GM18502 (cell line): ENCODE data around the gene ACADM.
A peak's percentile ranks its signal among the peaks of the same experiment; 100 is the strongest.
"Not testable (repeated sequence)": the region's sequence is repeated elsewhere in the genome, so short reads cannot be mapped to it uniquely, and the experiment has no call there.

Experiments
- ATAC-seq: cut with Tn5 transposase; IDR thresholded peaks from one replicate; pipeline ENCODE4 v1.9.1; 2021; ENCODE audit warnings: mild to moderate bottlenecking; ENCODE audit not compliant: unreplicated experiment, poor library complexity

ACADM gene

GRCh38 chr1:75733661-75734060, 9.2 kb downstream of the ACADM start:
- ATAC-seq = no peak

GRCh38 chr1:75736016-75736415, 11.5 kb downstream of the ACADM start:
- no peak for ATAC-seq

GRCh38 chr1:75742047-75742625, 17.6 kb downstream of the ACADM start:
- no peak for ATAC-seq

- ATAC-seq = peak; percentile 85
Measured at GRCh38 chr1:75745276-75745675, 20.8 kb downstream of the ACADM start.

DNA sequence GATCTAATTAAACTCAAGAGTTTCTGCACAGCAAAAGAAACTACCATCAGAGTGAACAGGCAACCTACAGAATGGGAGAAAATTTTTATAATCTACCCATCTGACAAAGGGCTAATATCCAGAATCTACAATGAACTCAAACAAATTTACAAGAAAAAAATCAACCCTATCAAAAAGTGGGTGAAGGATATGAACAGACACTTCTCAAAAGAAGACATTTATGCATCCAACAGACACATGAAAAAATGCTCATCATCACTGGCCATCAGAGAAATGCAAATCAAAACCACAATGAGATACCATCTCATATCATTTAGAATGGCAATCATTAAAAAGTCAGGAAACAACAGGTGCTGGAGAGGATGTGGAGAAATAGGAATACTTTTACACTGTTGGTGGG, 32.7 kb downstream of the ACADM start:
- not testable (repeated sequence) for ATAC-seq

GRCh38 chr1:75758543-75758942, 34.0 kb downstream of the ACADM start:
- ATAC-seq = not testable (repeated sequence)

- ATAC-seq = peak; percentile 53
Measured at GRCh38 chr1:75764057-75764655, 39.6 kb downstream of the ACADM start.

DNA sequence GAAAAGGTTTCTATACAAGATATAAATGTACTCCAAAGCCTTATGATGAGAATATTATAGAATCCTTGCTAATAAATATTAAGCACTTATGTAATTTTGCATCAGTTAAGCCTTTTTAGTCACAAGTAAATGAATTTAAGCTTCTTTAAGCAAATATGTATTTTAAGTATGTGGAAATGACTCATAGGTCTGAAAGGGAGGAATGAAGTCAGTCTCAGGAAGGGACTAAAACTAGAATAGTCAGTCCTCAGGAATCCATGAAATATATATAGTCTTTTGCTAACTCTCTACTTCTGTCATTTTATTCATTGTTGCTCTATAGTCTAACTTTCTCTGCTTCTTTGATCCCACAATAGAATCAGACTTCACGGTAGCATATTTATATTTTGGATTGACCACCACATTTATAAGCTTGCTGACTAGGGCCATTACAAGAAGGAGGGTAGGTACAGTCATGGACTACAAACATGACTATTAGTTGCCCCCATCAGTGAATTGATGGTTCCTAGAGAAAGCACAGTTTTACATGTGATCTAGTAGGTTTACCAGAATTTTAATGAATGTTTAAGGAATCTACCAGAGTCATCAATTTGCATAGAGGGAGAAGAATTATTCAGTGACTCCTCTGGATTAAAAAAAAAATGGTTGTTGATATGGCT, 41.3 kb downstream of the ACADM start:
- no peak for ATAC-seq

DNA sequence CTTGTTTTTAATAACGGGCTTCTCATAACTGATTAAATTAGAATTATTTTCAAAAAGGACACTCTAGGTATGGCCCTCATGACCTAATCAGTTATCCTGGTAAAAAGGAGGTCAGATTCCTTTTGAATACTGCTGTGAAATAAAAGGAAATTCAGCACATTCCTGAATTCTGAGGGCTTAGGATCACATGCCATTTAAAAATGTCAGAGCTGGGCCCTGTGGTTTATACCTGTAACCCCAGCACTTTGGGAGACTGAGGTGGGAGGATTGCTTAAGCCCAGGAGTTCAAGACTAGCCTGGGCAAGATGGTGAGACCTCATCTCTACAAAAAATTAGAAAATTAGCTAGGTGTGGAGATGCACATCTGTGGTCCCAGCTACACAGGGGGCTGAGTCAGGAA, 43.5 kb downstream of the ACADM start:
- no peak for ATAC-seq

DNA sequence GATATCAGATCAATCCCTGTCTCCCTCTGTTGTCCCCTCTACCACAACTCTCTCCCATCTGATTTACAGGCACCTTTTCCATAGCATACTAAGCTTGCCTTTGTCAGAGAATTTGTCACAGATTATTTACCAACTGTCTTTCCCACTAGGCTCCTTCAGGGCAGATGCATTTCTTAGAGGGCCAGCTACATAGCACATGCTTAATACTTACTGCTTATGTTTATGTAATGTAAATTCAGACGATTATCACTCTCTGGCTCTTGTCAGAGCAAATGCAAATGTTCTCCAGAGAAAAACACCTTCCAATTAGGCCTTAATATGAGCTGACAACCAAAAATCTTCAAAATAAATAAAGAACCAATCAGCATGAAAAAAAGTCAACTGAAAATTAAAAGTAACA, 46.3 kb downstream of the ACADM start:
- no peak for ATAC-seq

GRCh38 chr1:75771978-75772377, 47.5 kb downstream of the ACADM start:
- ATAC-seq = no peak

- not testable (repeated sequence) for ATAC-seq
Measured at GRCh38 chr1:75777812-75778211, 53.3 kb downstream of the ACADM start.

- not testable (repeated sequence) for ATAC-seq
Measured at GRCh38 chr1:75778694-75779093, 54.2 kb downstream of the ACADM start.

- ATAC-seq = not testable (repeated sequence)
Measured at GRCh38 chr1:75780183-75780582, 55.7 kb downstream of the ACADM start.

DNA sequence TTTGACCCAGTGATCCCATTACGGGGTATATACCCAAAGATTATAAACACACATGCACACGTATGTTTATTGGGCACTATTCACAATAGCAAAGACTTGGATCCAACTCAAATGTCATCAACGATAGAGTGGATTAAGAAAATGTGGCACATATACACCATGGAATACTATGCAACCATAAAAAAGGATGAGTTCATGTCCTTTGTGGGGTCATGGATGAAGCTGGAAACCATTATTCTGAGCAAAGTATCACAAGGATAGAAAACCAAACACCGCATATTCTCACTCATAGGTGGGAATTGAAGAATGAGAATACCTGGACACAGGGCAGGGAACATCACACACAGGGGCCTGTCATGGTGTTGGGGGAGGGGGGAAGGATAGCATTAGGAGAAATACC, 59.4 kb downstream of the ACADM start:
- ATAC-seq = not testable (repeated sequence)

DNA sequence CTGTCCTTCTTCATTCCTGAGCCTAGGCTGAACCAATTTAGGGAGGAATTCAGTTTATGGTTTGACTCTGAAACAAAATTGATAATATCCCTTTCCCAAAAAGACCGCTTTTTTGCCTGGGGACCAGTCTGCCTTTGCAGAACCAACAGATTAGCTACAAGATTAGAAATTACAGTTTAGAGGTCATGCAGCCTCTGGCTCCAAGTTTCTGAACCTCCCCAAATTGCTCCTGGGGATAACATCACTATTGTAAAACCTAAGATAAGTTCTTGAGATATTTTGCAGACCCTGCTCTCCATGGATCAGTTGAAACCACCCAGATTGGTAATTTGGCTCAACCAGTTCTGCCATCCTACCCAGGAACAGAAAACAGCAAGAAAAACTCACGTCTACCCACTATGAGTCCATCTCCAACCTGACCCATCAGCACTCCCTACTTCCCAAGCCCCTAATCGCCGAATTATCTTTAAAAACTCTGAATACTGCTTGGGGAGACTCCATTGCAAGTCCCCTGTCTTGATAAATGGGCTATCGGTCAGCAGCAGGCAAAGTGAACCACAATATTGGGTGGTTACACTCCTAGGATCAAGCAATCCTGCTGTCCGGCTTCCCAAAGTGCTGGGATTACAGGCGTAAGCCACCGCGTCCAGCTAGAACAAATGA, 60.9 kb downstream of the ACADM start:
- peak; percentile 16 for ATAC-seq

- ATAC-seq = peak; percentile 68
Measured at GRCh38 chr1:75785983-75786853, 61.7 kb downstream of the ACADM start, which contains the start of gene RABGGTB. Gene RABGGTB, plus strand, starts transcription at chr1:75786256. Its CDS starts 16 bp downstream, at chr1:75786272.

DNA sequence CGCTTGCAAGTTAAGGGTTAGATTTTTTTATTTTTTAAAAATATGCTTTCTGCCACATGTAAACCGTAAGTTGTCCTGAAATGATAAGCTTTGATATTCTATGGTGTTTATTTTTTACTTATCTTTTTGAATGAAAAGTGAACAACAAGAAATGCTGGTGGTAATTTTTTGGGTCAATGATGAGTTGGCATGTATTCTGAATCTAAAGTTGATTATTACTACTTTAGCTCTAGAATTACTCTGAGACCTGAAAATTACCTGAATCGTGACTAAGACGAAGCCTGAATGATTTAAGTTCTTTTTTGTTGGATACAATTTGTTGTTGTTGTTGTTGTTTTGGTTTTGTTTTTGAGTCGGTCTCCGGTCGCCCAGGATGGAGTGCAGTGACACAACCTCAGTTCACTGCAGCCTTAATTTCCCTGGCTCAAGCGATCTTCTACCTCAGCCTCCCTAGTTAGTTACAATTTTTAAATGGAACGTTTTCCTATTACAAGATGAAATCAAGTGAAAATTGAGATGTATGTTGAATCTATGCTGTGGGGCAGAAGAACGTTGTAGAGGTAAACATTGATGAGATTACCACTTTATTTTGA, 62.5 kb downstream of the ACADM start:
- no peak for ATAC-seq

- ATAC-seq = no peak
Measured at GRCh38 chr1:75787524-75787923, 63.0 kb downstream of the ACADM start.

GRCh38 chr1:75789988-75790387, 65.5 kb downstream of the ACADM start:
- ATAC-seq = no peak
